ENCODE data around the gene TMEM63C. TPM values are rescaled to one million over a fixed set of nuclear protein-coding genes. Genes with fewer than 3 reads are reported as not detected.

Gene TMEM63C
- total and polyA plus RNA-seq, 2 experiments from 2014 or later, result 4.9 to 9.7 TPM

GRCh38 chr14:77141214-77142004 lies 40.2 kb upstream of the TMEM63C start, which contains the start of gene ZDHHC22:
TSS of gene ZDHHC22 (minus strand) at chr14:77141791. CDS start at chr14:77139738, 2,053 bp downstream.
- Histone ChIP-seq H3K4me2 (peak within 1 kb of the TSS; percentile 97), H2AFZ (no peak within 1 kb of the TSS), H4K20me1 (ENCODE audit: insufficient read depth, poor library complexity, severe bottlenecking) (no peaks in the 10 kb centered on the region), H3K4me1 (ENCODE audit: insufficient read depth) (peaks cover 21% of the 10 kb centered on the region), H3K4me3 (peak within 1 kb of the TSS; percentile 20), H3K79me2 (no peaks in the 10 kb centered on the region), H3K9me3 (ENCODE audit: low read depth) (no peaks in the 10 kb centered on the region), H3K27me3 (peaks cover 98% of the 10 kb centered on the region), H3K36me3 (replicated peaks; ENCODE audit: insufficient read depth, low read depth) (no peaks in the 10 kb centered on the region), H3K9me2 (replicated peaks; ENCODE audit: insufficient read depth) (no peaks in the 10 kb centered on the region), H3K27ac (no peak within 1 kb of the TSS)
- under 1% methylated on average over 54 of the region's 77 CpGs for WGBS (ENCODE audit: low lambda C conversion rate, missing lambda C conversion rate)
- TF ChIP-seq EZH2 (IDR thresholded peaks at IDR 0.05; ENCODE audit: borderline replicate concordance) (peak; percentile 31), EZH2phosphoT487 (IDR thresholded peaks at IDR 0.05; ENCODE audit: low read depth, severe bottlenecking, unreplicated experiment) (no peak), CTCF (IDR thresholded peaks at IDR 0.05; ENCODE audit: poor library complexity) (peak; percentile 34)
- peak; percentile 57 for DNase-seq (ENCODE audit: low spot score)

GRCh38 chr14:77142005-77142800 lies 39.4 kb upstream of the TMEM63C start:
- Histone ChIP-seq H3K9me2 (replicated peaks; ENCODE audit: insufficient read depth) (no peaks in the 10 kb centered on the region), H3K4me2 (peak overlapping the region; percentile 97), H3K27me3 (peaks cover 98% of the 10 kb centered on the region), H3K4me1 (ENCODE audit: insufficient read depth) (peaks cover 21% of the 10 kb centered on the region), H3K36me3 (replicated peaks; ENCODE audit: insufficient read depth, low read depth) (no peaks in the 10 kb centered on the region), H2AFZ (no peak overlapping the region), H3K79me2 (no peaks in the 10 kb centered on the region), H4K20me1 (ENCODE audit: insufficient read depth, poor library complexity, severe bottlenecking) (no peaks in the 10 kb centered on the region), H3K27ac (no peak overlapping the region), H3K4me3 (no peak overlapping the region), H3K9me3 (ENCODE audit: low read depth) (no peaks in the 10 kb centered on the region)
- TF ChIP-seq EZH2phosphoT487 (IDR thresholded peaks at IDR 0.05; ENCODE audit: low read depth, severe bottlenecking, unreplicated experiment), result no peak
- 7% methylated on average over 9 of the region's 9 CpGs for WGBS (ENCODE audit: low lambda C conversion rate, missing lambda C conversion rate)
- no peak for DNase-seq (ENCODE audit: low spot score)

GRCh38 chr14:77143071-77143470 lies 38.5 kb upstream of the TMEM63C start:
- no peaks in the 10 kb centered on the region for H4K20me1 ChIP-seq (ENCODE audit: insufficient read depth, poor library complexity, severe bottlenecking)
- H3K27me3 ChIP-seq, result peaks cover 95% of the 10 kb centered on the region
- no peaks in the 10 kb centered on the region for H3K79me2 ChIP-seq
- H3K4me2 ChIP-seq, result no peak overlapping the region
- H3K4me1 ChIP-seq (ENCODE audit: insufficient read depth), result peaks cover 21% of the 10 kb centered on the region
- TF ChIP-seq EZH2phosphoT487 (IDR thresholded peaks at IDR 0.05; ENCODE audit: low read depth, severe bottlenecking, unreplicated experiment), result no peak
- no peak overlapping the region for H3K4me3 ChIP-seq
- no peak overlapping the region for H2AFZ ChIP-seq
- no peak overlapping the region for H3K27ac ChIP-seq
- no peaks in the 10 kb centered on the region for H3K9me2 ChIP-seq (replicated peaks; ENCODE audit: insufficient read depth)
- no peak for DNase-seq (ENCODE audit: low spot score)
- H3K9me3 ChIP-seq (ENCODE audit: low read depth), result no peaks in the 10 kb centered on the region
- WGBS (ENCODE audit: low lambda C conversion rate, missing lambda C conversion rate), result 28% methylated on average over 4 of the region's 4 CpGs
- no peaks in the 10 kb centered on the region for H3K36me3 ChIP-seq (replicated peaks; ENCODE audit: insufficient read depth, low read depth)

- WGBS (ENCODE audit: low lambda C conversion rate, missing lambda C conversion rate), result 66% methylated on average over 4 of the region's 4 CpGs
- no peaks in the 10 kb centered on the region for H3K9me3 ChIP-seq (ENCODE audit: low read depth)
Measured at GRCh38 chr14:77144412-77145115, 37.0 kb upstream of the TMEM63C start.

More at GRCh38 chr14:77144412-77145115, 37.0 kb upstream of the TMEM63C start:
- Histone ChIP-seq H3K9me2 (replicated peaks; ENCODE audit: insufficient read depth) (no peaks in the 10 kb centered on the region), H4K20me1 (ENCODE audit: insufficient read depth, poor library complexity, severe bottlenecking) (no peaks in the 10 kb centered on the region), H3K79me2 (no peaks in the 10 kb centered on the region), H3K4me2 (no peak overlapping the region), H3K4me1 (ENCODE audit: insufficient read depth) (peaks cover 18% of the 10 kb centered on the region), H3K27me3 (peaks cover 80% of the 10 kb centered on the region), H2AFZ (no peak overlapping the region), H3K36me3 (replicated peaks; ENCODE audit: insufficient read depth, low read depth) (no peaks in the 10 kb centered on the region), H3K27ac (no peak overlapping the region), H3K4me3 (no peak overlapping the region)
- no peak for DNase-seq (ENCODE audit: low spot score)
- TF ChIP-seq EZH2 (IDR thresholded peaks at IDR 0.05; ENCODE audit: borderline replicate concordance), result no peak

All from hepatocyte (in vitro differentiated cells).